GM23338 (cell line): ENCODE measurements around the gene ZNF200. TPM values are rescaled to one million over a fixed set of nuclear protein-coding genes. Genes with fewer than 3 reads are reported as not detected.

Experiments
- ATAC-seq: fragments of 200-7000 bp; cut with Tn5 transposase; 3 replicates; pipeline ENCODE4 v1.9.1; 2020
- DNase-seq: peaks from one replicate; pipeline ENCODE4 v3.0.0-alpha.2; 2015; ENCODE audit warnings: low spot score
- H2AFZ ChIP-seq: fragments of 200-600 bp; sonication (generic); 2 replicates; pipeline ENCODE4 v1.8.0; 2016; ENCODE audit warnings: antibody characterized with exemption, mild to moderate bottlenecking, moderate library complexity
- H3F3A ChIP-seq: fragments of 200-600 bp; sonication (generic); replicated peaks from 2 replicates; pipeline ENCODE4 v1.8.0; 2017; ENCODE audit warnings: antibody characterized with exemption, mixed run types, low read depth
- H3K27ac ChIP-seq: fragments of 200-600 bp; sonication (generic); 2 replicates; pipeline ENCODE4 v1.6.1; 2016; ENCODE audit warnings: low read depth
- H3K27me3 ChIP-seq: fragments of 200-600 bp; sonication (generic); 2 replicates; pipeline ENCODE4 v1.8.0; 2016; ENCODE audit warnings: mild to moderate bottlenecking, mixed run types, moderate library complexity; ENCODE audit not compliant: insufficient read depth
- H3K36me3 ChIP-seq: fragments of 200-600 bp; sonication (generic); 2 replicates; pipeline ENCODE4 v1.8.0; 2016; ENCODE audit warnings: mild to moderate bottlenecking; ENCODE audit not compliant: insufficient read depth
- H3K4me1 ChIP-seq: fragments of 200-600 bp; sonication (generic); 2 replicates; pipeline ENCODE4 v1.8.0; 2016; ENCODE audit warnings: mild to moderate bottlenecking, moderate library complexity; ENCODE audit not compliant: insufficient read depth
- H3K4me2 ChIP-seq: fragments of 200-600 bp; sonication (generic); 2 replicates; pipeline ENCODE4 v1.7.1; 2017; ENCODE audit warnings: mixed run types
- H3K4me3 ChIP-seq: fragments of 200-600 bp; sonication (generic); 2 replicates; pipeline ENCODE4 v1.6.1; 2016; ENCODE audit warnings: mixed run types
- H3K79me2 ChIP-seq: fragments of 200-600 bp; sonication (generic); replicated peaks from 2 replicates; pipeline ENCODE4 v1.8.0; 2017; ENCODE audit warnings: mild to moderate bottlenecking; ENCODE audit not compliant: insufficient read depth
- H3K9me2 ChIP-seq: fragments of 200-600 bp; sonication (generic); 2 replicates; pipeline ENCODE4 v1.8.0; 2017; ENCODE audit not compliant: insufficient read depth
- H4K20me1 ChIP-seq: fragments of 200-600 bp; sonication (generic); replicated peaks from 2 replicates; pipeline ENCODE4 v1.8.0; 2017; ENCODE audit warnings: mild to moderate bottlenecking; ENCODE audit not compliant: insufficient read depth
- H3K27ac Mint-ChIP-seq: 2 replicates; pipeline ENCODE4 v1.8.0; 2020; ENCODE audit warnings: inconsistent platforms, mild to moderate bottlenecking, moderate library complexity, mixed read lengths
- H3K27me3 Mint-ChIP-seq: 3 replicates; pipeline ENCODE4 v1.8.0; 2022; ENCODE audit warnings: low read depth, mild to moderate bottlenecking, moderate library complexity, mixed read lengths, inconsistent platforms; ENCODE audit not compliant: insufficient read depth, poor library complexity
- H3K36me3 Mint-ChIP-seq: 3 replicates; pipeline ENCODE4 v1.8.0; 2021; ENCODE audit warnings: low read depth, mild to moderate bottlenecking, inconsistent platforms, moderate library complexity, mixed read lengths
- H3K4me1 Mint-ChIP-seq: 3 replicates; pipeline ENCODE4 v1.8.0; 2020; ENCODE audit warnings: mild to moderate bottlenecking, inconsistent platforms, mixed read lengths
- H3K4me3 Mint-ChIP-seq: 3 replicates; pipeline ENCODE4 v1.8.0; 2021; ENCODE audit warnings: moderate library complexity, mild to moderate bottlenecking, inconsistent platforms, mixed read lengths
- H3K9me3 Mint-ChIP-seq: 3 replicates; pipeline ENCODE4 v1.8.0; 2020; ENCODE audit warnings: moderate library complexity, mild to moderate bottlenecking, inconsistent platforms, mixed read lengths
- CREB1 ChIP-seq: fragments of 250-450 bp; sonication (Bioruptor Pico); IDR thresholded peaks from 2 replicates; pipeline ENCODE4 v1.5.0; 2020; ENCODE audit warnings: low read depth, mild to moderate bottlenecking, moderate library complexity
- EZH2 ChIP-seq: fragments of 200-600 bp; sonication (generic); IDR thresholded peaks from one replicate; pipeline ENCODE4 v1.8.0; 2017; ENCODE audit warnings: antibody characterized with exemption, mild to moderate bottlenecking, low read depth; ENCODE audit not compliant: unreplicated experiment
- JUNB ChIP-seq: IDR thresholded peaks from one replicate; pipeline ENCODE4 v1.6.1; 2016; ENCODE audit warnings: antibody characterized with exemption; ENCODE audit not compliant: unreplicated experiment
- NANOG ChIP-seq: IDR thresholded peaks from 2 replicates; pipeline ENCODE4 v1.6.1; 2016; ENCODE audit warnings: antibody characterized with exemption, borderline replicate concordance
- POLR2AphosphoS5 ChIP-seq: IDR thresholded peaks from 2 replicates; pipeline ENCODE4 v1.6.1; 2016; ENCODE audit warnings: antibody characterized with exemption, low read depth
- STAT1 ChIP-seq: IDR thresholded peaks from one replicate; pipeline ENCODE4 v1.6.1; 2016; ENCODE audit warnings: antibody characterized with exemption; ENCODE audit not compliant: unreplicated experiment
- ZNF114 ChIP-seq: fragments of 250-450 bp; sonication (Bioruptor Pico); IDR thresholded peaks from 2 replicates; pipeline ENCODE4 v1.5.0; 2020; ENCODE audit warnings: mild to moderate bottlenecking, moderate library complexity
- ZNF331 ChIP-seq: fragments of 250-450 bp; sonication (Bioruptor Pico); IDR thresholded peaks from 2 replicates; pipeline ENCODE4 v1.5.0; 2020; ENCODE audit warnings: low read depth, mild to moderate bottlenecking, moderate library complexity
- polyA plus RNA-seq: library from polyadenylated mRNA; unstranded; fragments of >200 nt; fragmentation: Nextera tagmentation; extraction: Ambion mirVana; gene quantifications from 2 replicates; pipeline ENCODE4 v1.2.1, GENCODE V29; 2016
- total RNA-seq: library from RNA; depleted of rRNA; stranded (reverse); fragments of >200 nt; shearing (Covaris generic); gene quantifications from 2 replicates; pipeline ENCODE4 v1.2.3, GENCODE V29; 2014
- TF ChIP-seq, protein P1 (sequence below): IDR thresholded peaks from one replicate; pipeline ENCODE4 v1.6.1; 2018; ENCODE audit warnings: antibody characterized with exemption; ENCODE audit not compliant: unreplicated experiment
- TF ChIP-seq, protein P2 (sequence below), 2 experiments: fragments of 200-600 bp in 1 of 2; sonication (generic) in 1 of 2; conservative IDR thresholded peaks; 2 replicates each; pipeline versions ENCODE4 v1.5.1 to v1.6.1; 2016 to 2017; ENCODE audit warnings: antibody characterized with exemption in 2 of 2, low read depth in 2 of 2, mild to moderate bottlenecking in 2 of 2, moderate library complexity in 1 of 2

ZNF200 gene
- total and polyA plus RNA-seq, 2 experiments from 2014 or later: 9.2 to 9.7 TPM

DNA sequence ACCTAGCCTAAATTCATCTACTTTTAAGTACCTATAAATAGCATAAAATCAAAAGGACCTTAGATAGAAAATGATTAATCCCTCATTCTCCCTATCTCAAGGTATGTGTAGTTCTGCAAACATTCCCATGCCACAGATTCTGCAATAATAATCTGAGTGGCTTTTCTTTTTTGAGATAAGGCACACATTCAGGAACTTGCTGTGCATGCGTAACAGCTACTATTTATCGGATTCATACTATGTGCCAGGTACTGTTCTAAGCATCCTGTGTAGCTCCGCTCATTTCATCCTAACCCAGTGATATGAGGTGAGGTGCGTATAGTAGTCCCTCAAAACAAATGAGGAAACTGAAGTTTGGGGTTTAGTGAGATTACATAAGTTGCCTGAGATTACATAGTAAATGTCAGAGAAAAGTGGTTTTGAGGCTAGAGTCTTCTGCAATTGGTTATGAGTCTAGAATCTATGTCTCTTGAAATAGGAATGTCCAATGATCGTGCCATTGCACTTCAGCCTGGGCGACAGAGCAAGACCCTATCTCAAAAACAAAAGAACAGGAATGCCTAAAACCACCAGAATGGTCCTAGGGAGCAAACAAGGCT, 46.4 kb upstream of the ZNF200 start:
- 0 out of 2 replicates have a peak, but pooled peaks cover 16% of the 10 kb centered on the region for H3K27me3 ChIP-seq
- no peak for DNase-seq
- TF ChIP-seq, protein P1, sequence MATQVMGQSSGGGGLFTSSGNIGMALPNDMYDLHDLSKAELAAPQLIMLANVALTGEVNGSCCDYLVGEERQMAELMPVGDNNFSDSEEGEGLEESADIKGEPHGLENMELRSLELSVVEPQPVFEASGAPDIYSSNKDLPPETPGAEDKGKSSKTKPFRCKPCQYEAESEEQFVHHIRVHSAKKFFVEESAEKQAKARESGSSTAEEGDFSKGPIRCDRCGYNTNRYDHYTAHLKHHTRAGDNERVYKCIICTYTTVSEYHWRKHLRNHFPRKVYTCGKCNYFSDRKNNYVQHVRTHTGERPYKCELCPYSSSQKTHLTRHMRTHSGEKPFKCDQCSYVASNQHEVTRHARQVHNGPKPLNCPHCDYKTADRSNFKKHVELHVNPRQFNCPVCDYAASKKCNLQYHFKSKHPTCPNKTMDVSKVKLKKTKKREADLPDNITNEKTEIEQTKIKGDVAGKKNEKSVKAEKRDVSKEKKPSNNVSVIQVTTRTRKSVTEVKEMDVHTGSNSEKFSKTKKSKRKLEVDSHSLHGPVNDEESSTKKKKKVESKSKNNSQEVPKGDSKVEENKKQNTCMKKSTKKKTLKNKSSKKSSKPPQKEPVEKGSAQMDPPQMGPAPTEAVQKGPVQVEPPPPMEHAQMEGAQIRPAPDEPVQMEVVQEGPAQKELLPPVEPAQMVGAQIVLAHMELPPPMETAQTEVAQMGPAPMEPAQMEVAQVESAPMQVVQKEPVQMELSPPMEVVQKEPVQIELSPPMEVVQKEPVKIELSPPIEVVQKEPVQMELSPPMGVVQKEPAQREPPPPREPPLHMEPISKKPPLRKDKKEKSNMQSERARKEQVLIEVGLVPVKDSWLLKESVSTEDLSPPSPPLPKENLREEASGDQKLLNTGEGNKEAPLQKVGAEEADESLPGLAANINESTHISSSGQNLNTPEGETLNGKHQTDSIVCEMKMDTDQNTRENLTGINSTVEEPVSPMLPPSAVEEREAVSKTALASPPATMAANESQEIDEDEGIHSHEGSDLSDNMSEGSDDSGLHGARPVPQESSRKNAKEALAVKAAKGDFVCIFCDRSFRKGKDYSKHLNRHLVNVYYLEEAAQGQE: no peak
- TF ChIP-seq NANOG (no peak), JUNB (no peak)
- Mint-ChIP-seq H3K27me3 (peaks cover 17% of the 10 kb centered on the region), H3K4me1 (peaks cover 18% of the 10 kb centered on the region), H3K9me3 (peaks cover 13% of the 10 kb centered on the region), H3K27ac (no peak overlapping the region), H3K36me3 (peaks cover 27% of the 10 kb centered on the region), H3K4me3 (peak overlapping the region; percentile 99)
- peaks cover 16% of the 10 kb centered on the region; the same call in 1 of the 2 replicates for H4K20me1 ChIP-seq
- no peak overlapping the region for H2AFZ ChIP-seq
- no peak overlapping the region for H3K27ac ChIP-seq
- ATAC-seq: no peak
- H3K4me3 ChIP-seq: peak overlapping the region; percentile 98; the same call in 1 of the 2 replicates
- H3K79me2 ChIP-seq: peaks cover 28% of the 10 kb centered on the region
- peaks cover 1% of the 10 kb centered on the region; the same call in 1 of the 2 replicates for H3K36me3 ChIP-seq
- no peaks in the 10 kb centered on the region for H3F3A ChIP-seq
- H3K9me2 ChIP-seq: no peaks in the 10 kb centered on the region
- H3K4me1 ChIP-seq: peaks cover 24% of the 10 kb centered on the region
- H3K4me2 ChIP-seq: peak overlapping the region; percentile 99; the same call in 1 of the 2 replicates

DNA sequence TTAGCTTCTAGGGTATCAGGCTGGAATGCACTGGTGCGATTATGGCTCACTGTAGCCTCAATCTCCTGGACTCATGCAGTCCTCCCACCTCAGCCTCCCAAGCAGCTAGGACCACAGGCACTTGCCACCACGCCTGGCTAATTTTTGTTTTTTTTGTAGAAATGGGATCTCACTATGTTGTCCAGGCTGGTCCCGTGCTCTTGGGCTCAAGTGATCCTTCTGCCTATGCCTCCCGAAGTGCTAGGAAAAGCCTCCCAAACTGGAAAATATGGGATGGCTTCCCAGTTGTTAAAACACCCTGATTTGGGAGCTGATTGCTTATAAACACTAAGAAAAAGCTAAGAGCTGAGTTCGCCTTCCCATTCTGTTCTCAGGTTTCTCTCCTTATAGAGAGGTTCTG, 41.7 kb upstream of the ZNF200 start:
- peaks cover 2% of the 10 kb centered on the region; the same call in 1 of the 2 replicates for H3K4me1 ChIP-seq
- ATAC-seq: no peak
- H3K79me2 ChIP-seq: no peaks in the 10 kb centered on the region
- Mint-ChIP-seq H3K4me3 (no peak overlapping the region), H3K4me1 (no peaks in the 10 kb centered on the region; the same call in 2 of the 3 replicates), H3K36me3 (no peaks in the 10 kb centered on the region), H3K27me3 (peaks cover 5% of the 10 kb centered on the region), H3K27ac (no peak overlapping the region), H3K9me3 (peaks cover 18% of the 10 kb centered on the region)
- no peak overlapping the region for H3K27ac ChIP-seq
- H3K36me3 ChIP-seq: no peaks in the 10 kb centered on the region
- H2AFZ ChIP-seq: no peak overlapping the region
- 0 out of 2 replicates have a peak, but pooled peaks cover 16% of the 10 kb centered on the region for H3K27me3 ChIP-seq
- no peaks in the 10 kb centered on the region for H3F3A ChIP-seq
- no peak for DNase-seq
- H4K20me1 ChIP-seq: no peaks in the 10 kb centered on the region
- no peak overlapping the region for H3K4me3 ChIP-seq
- no peak overlapping the region for H3K4me2 ChIP-seq
- H3K9me2 ChIP-seq: peaks cover 4% of the 10 kb centered on the region; the same call in 1 of the 2 replicates
- TF ChIP-seq ZNF331 (CRISPR knock-in tag) (no peak), STAT1 (no peak), POLR2AphosphoS5 (no peak), NANOG (no peak), ZNF114 (no peak), EZH2 (no peak), JUNB (no peak), CREB1 (CRISPR knock-in tag) (no peak)
- TF ChIP-seq, protein P2, sequence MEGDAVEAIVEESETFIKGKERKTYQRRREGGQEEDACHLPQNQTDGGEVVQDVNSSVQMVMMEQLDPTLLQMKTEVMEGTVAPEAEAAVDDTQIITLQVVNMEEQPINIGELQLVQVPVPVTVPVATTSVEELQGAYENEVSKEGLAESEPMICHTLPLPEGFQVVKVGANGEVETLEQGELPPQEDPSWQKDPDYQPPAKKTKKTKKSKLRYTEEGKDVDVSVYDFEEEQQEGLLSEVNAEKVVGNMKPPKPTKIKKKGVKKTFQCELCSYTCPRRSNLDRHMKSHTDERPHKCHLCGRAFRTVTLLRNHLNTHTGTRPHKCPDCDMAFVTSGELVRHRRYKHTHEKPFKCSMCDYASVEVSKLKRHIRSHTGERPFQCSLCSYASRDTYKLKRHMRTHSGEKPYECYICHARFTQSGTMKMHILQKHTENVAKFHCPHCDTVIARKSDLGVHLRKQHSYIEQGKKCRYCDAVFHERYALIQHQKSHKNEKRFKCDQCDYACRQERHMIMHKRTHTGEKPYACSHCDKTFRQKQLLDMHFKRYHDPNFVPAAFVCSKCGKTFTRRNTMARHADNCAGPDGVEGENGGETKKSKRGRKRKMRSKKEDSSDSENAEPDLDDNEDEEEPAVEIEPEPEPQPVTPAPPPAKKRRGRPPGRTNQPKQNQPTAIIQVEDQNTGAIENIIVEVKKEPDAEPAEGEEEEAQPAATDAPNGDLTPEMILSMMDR (conservative IDR thresholded peaks at IDR 0.05; ENCODE audit: low read depth in 2 of 2): no peak
- TF ChIP-seq, protein P1: no peak
